HG03342 (cell line): ENCODE data around the gene IRF4.

ENCODE experiments used
- ATAC-seq: cut with Tn5 transposase; IDR thresholded peaks from one replicate; pipeline ENCODE4 v1.9.1; 2021; ENCODE audit warnings: mild to moderate bottlenecking, moderate library complexity; ENCODE audit not compliant: unreplicated experiment

The IRF4 gene

GRCh38 chr6:395432-396125 is 4.0 kb downstream of the IRF4 start:
- no peak for ATAC-seq

GRCh38 chr6:396126-396520 is 4.6 kb downstream of the IRF4 start:
- ATAC-seq: no peak

- ATAC-seq: no peak
Measured at GRCh38 chr6:397056-397455, 5.5 kb downstream of the IRF4 start.

DNA sequence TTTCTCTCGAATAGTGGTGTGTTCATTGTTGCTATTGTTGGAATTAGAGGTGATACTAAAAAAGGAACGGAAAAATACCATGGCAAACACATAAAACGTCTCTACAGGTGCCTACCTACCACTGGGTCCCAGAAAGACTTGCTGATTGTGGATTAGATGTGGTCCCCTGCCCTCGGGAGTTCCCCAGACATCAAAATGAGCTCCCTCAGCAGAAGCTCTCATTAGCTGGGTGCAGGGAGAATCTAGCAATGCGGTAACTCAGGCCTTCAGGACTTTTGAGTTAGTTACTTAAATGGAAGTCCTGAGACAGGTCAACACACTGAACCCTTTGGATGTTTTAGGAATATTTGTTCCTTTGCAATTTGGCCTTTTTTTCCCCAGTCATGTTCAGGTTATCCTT is 6.1 kb downstream of the IRF4 start:
- no peak for ATAC-seq

DNA sequence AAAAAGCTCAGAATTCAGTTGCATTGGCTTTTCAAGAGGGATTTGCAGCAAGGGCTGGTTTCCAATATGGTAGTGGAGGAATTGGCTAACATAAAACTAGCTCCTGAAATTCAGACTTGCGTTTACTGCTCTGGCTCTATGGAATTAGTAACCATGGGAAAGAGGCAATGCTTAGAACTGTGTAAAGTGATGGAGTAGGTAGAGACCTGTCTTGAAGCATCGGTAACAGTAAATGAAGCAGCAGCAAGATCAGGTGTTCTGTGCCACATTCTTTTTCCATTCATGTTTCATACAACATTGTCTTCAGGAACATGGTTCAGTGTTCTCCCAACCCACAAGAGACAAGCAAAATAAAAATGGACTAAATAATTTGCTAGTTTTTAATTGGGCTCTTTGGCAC is 6.5 kb downstream of the IRF4 start:
- no peak for ATAC-seq

DNA sequence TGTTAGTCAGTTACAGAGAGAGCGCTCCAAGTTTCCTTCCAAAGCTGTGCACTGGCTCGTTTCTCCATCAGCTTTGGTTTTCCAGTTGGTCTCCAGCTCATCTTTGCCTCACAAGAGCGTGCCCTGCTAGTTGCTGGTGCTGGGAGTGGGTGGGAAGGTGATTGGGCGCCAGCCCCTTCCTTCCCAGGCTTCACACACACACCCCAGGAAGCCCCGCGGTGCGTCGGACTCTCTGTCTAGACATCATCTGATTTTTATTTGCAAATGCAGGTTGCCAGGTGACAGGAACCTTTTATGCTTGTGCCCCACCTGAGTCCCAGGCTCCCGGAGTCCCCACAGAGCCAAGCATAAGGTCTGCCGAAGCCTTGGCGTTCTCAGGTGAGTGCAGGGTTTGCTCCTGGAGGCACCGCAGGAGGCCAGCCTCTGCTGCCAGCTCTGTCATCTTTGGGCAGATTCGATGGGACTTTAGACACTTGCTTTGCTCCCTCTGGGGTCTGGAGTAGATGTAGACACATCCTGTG is 7.1 kb downstream of the IRF4 start:
- no peak for ATAC-seq

- ATAC-seq: peak; percentile 31
Measured at GRCh38 chr6:399785-400534, 8.4 kb downstream of the IRF4 start.

GRCh38 chr6:400815-401214 is 9.3 kb downstream of the IRF4 start:
- ATAC-seq: no peak

DNA sequence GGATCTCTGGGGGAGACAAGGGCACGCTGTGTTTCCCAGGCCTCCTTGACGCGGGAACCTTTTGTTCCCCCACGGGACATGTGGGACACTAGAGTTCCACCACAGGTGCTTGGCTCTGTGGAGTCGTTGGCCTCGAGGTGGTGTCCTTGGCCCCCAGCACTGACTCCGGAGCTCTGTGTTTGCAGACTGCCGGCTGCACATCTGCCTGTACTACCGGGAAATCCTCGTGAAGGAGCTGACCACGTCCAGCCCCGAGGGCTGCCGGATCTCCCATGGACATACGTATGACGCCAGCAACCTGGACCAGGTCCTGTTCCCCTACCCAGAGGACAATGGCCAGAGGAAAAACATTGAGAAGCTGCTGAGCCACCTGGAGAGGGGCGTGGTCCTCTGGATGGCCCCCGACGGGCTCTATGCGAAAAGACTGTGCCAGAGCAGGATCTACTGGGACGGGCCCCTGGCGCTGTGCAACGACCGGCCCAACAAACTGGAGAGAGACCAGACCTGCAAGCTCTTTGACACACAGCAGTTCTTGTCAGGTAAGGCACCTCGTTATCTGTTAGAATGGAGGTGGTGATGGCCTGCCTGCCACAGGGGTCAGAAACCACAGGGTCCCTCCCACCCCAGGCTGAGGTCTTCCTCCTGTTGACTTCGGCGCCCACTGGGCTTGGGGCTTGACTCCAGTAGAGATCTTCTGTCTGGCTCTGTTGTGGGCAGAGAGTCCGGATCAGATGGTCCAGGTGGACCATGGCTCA is 9.9 kb downstream of the IRF4 start:
- no peak for ATAC-seq

DNA sequence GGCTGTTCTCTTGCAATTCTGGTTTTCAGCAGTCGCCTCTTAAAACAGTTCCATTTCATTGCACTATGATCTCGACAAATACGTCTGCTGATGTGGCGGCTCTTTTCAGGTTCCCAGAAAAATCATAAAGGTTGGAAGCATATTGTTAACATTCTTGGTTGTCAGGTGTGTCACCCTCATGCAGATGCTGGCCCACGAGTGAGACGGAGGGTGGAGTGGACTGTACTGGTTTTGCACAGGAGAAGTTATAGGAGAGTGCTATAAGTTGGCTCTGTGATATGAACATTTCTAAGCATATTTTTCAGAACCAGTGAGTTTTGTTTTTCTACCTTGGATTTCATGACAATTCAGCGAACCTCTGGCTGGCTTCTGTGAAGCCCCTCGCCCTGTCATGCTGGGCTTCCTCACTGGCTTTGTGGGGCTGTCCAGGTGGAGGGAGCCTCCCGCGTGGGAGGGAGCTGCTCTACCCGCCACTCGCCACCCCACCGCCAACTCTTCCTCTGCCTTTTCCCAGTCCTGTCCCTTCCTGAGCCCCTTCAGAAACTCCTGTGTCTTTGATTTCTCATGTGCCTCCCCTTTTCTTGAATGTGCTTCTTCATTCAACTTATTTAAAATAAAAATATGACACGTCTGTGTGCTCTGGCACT is 10.6 kb downstream of the IRF4 start:
- no peak for ATAC-seq

GRCh38 chr6:402901-403658 is 11.5 kb downstream of the IRF4 start:
- ATAC-seq: no peak

DNA sequence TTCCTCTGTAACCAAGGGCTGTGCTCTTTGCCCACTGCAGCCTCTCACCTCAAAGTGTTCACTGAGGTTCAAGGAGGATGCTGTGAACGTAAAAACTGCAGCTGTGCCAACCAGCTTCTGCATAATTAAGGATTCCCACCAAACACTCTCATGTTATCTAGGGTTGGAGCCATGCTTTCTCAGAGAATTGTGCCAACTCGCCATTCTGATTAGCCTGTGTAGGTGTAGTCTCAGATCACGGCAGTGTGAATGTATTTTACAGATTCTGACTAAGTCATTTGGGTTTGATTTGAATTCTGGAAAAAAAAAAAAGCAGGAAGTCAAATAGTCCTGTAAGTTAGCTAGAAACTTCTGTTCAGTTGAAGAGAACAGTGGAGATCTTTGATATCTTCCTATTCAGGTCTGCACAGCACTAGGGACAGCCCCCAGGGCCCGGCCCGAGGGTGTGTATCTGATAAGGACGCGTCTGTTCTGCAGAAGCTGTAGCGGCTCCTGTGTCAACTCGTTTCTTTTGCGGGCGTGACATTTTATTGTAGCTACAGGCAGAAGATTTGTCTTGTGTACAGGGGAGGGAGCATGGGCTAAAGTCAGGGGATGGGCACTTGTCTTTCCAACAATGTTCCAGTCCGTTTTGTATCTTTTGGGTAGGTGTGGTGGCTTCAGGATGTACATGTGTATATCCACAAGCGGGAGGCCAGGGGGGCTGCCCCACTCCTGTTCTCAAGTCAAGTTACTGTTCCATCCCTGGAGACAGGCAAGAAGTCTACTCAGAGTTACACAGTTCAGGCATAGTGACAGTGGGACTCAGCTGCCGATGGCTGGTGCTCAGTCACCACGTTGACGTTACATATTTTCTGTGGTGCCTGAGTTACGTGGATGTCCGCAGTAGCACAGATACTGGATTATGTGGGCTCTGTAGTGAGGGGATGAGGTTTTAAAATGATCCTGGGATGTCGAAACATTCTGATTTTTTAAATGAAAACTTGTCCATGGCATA is 12.4 kb downstream of the IRF4 start:
- no peak for ATAC-seq

- no peak for ATAC-seq
Measured at GRCh38 chr6:404685-405423, 13.3 kb downstream of the IRF4 start.

DNA sequence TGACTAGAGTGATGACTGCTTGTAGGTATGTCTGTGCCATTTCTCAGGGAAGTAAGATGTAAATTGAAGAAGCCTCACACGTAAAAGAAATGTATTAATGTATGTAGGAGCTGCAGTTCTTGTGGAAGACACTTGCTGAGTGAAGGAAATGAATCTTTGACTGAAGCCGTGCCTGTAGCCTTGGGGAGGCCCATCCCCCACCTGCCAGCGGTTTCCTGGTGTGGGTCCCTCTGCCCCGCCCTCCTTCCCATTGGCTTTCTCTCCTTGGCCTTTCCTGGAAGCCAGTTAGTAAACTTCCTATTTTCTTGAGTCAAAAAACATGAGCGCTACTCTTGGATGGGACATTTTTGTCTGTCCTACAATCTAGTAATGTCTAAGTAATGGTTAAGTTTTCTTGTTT is 16.6 kb downstream of the IRF4 start:
- no peak for ATAC-seq

GRCh38 chr6:408599-409102 is 17.1 kb downstream of the IRF4 start:
- ATAC-seq: no peak

GRCh38 chr6:409370-409972 is 17.9 kb downstream of the IRF4 start:
- ATAC-seq: no peak

DNA sequence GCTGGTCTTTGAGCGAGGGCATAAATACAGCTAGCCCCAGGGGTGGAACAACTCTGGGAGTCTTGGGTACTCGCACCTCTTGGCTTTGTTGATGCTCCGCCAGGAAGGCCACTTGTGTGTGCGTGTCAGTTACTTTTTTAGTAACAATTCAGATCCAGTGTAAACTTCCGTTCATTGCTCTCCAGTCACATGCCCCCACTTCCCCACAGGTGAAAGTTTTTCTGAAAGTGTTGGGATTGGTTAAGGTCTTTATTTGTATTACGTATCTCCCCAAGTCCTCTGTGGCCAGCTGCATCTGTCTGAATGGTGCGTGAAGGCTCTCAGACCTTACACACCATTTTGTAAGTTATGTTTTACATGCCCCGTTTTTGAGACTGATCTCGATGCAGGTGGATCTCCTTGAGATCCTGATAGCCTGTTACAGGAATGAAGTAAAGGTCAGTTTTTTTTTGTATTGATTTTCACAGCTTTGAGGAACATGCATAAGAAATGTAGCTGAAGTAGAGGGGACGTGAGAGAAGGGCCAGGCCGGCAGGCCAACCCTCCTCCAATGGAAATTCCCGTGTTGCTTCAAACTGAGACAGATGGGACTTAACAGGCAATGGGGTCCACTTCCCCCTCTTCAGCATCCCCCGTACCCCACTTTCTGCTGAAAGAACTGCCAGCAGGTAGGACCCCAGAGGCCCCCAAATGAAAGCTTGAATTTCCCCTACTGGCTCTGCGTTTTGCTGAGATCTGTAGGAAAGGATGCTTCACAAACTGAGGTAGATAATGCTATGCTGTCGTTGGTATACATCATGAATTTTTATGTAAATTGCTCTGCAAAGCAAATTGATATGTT is 19.2 kb downstream of the IRF4 start:
- no peak for ATAC-seq
